HG02678 (cell line): ENCODE measurements around the gene KEL.

Experiments
- ATAC-seq: cut with Tn5 transposase; IDR thresholded peaks from one replicate; pipeline ENCODE4 v1.9.1; 2021; ENCODE audit warnings: mild to moderate bottlenecking, moderate library complexity; ENCODE audit not compliant: unreplicated experiment

Gene KEL

GRCh38 chr7:142932386-142933091 lies 29.6 kb downstream of the KEL start:
- no peak for ATAC-seq

- no peak for ATAC-seq
These were observed 31.9 kb downstream of the KEL start for GRCh38 chr7:142930126-142930730.

GRCh38 chr7:142927949-142928348 lies 34.2 kb downstream of the KEL start:
- ATAC-seq: no peak

- ATAC-seq: no peak
These were observed 34.9 kb downstream of the KEL start for GRCh38 chr7:142927085-142927745.

GRCh38 chr7:142925413-142925812 lies 36.8 kb downstream of the KEL start:
- ATAC-seq: no peak

GRCh38 chr7:142923391-142923790 lies 38.8 kb downstream of the KEL start:
- no peak for ATAC-seq

DNA sequence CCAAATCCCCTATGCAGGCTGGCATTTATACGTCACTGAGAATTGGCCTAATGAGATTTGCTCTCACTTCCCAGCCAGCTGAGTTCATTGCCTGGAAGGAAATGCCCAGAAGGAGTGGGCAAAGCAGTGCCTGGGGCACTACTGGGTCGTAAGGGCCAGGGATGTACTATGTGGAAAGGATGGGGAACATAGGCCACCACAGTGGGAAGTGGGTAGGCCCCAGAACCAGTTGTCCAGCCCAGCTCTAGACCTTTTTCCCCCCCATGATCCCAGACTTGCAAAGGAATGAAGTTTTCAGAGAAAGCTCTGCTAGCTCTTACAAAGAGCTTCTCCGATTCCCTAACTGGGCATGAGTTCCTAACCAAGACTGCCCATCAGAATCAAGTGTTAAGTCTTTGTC lies 42.5 kb downstream of the KEL start:
- ATAC-seq: no peak

- ATAC-seq: no peak
These were observed 43.3 kb downstream of the KEL start for GRCh38 chr7:142918901-142919300.

DNA sequence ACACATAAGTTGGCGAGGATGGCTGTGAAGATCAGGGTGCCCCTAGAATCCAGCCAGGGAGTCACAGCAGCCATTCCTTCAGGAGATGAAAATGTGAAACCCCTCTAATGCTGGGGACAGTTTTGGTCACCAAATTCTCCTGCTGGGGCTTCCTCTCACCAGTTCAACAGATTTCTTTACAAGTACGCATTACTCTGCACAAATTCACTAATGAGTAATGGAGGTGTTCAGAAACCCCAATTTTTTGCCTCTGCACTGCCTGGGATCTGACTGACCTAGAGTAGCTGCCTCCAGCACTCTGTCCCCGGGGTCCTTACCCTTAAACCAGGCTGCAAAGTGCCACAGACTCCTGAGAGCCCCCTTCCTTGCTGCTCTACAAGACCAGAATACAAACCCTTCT lies 44.7 kb downstream of the KEL start:
- ATAC-seq: no peak

DNA sequence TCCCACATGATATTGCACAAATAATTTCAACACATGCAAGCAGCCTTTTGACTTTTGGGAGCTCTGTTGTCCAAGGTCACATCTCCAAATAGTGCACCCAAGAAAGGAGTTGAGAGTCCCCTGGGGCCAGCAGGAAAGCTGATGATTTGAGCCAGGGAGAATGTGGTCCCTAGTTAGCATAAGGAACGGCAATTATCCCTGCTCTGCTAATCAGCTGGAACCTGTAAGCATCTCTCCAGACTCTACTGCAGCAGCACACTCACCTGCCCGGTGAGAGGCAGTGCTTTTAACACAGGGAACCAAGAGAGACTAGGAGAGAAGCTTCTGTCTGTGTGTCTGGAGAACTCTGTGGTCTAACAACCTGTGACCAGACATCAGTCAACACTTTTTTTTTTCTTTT lies 45.7 kb downstream of the KEL start:
- ATAC-seq: no peak

DNA sequence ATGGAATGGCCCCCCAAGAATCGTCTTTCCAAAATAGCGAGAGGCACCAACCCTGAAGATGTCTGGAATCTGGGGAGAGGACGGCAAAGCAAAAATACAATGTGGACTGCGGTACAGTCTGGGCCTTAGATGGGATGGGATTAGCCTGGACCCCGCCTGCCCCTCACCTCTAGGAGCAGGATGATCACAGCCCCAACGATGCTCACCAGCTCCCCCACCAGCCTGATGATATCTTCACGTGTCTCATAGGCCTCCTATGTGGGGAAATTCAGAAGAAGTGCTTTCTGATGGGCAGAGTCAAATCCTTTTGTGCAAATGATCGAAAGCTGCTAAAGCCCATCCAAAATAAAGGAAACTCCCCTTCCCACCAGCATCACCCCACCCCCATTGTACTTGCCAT lies 46.8 kb downstream of the KEL start:
- no peak for ATAC-seq

- no peak for ATAC-seq
These were observed 48.0 kb downstream of the KEL start for GRCh38 chr7:142914121-142914520.

DNA sequence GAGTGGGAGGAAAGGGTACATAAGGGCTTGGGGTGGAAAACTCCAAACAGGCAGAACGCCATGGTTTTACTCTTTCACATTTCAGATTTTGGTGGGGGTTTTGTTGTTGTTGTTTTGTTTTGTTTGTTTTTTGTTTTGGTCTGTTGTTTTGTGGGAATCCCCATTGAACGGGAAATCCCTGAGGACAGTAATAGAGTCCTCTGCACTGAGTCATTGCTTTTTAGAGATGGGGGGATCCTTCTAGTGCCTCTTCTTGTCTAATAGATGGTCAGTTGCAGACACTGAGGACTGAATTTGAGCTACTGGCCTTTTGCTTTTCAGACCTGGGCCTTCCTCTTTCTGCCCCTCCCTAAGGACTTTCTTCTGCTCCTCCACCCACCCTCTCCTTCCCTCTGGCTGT lies 48.6 kb downstream of the KEL start:
- no peak for ATAC-seq

- no peak for ATAC-seq
These were observed 49.1 kb downstream of the KEL start for GRCh38 chr7:142913051-142913450.

GRCh38 chr7:142910481-142910880 lies 51.7 kb downstream of the KEL start:
- ATAC-seq: no peak

DNA sequence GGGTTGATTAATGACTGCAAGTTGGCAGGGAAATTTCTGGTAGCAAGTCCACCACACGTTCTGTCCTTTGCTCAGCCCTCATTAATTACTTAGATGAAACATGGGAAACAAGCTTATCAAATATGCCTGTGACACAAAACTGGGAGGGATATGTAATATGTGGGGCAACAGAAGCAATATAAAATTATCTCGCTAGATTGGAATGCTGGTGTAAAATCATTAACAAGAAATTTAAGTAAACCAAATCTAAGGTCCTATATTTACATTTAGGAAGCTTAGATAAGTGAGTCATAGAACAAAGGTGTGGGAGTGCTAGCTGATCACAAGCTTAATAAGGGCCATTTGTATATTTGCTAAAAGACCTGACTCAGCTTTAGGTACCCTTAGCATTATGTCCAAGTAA lies 52.1 kb downstream of the KEL start:
- ATAC-seq: no peak

DNA sequence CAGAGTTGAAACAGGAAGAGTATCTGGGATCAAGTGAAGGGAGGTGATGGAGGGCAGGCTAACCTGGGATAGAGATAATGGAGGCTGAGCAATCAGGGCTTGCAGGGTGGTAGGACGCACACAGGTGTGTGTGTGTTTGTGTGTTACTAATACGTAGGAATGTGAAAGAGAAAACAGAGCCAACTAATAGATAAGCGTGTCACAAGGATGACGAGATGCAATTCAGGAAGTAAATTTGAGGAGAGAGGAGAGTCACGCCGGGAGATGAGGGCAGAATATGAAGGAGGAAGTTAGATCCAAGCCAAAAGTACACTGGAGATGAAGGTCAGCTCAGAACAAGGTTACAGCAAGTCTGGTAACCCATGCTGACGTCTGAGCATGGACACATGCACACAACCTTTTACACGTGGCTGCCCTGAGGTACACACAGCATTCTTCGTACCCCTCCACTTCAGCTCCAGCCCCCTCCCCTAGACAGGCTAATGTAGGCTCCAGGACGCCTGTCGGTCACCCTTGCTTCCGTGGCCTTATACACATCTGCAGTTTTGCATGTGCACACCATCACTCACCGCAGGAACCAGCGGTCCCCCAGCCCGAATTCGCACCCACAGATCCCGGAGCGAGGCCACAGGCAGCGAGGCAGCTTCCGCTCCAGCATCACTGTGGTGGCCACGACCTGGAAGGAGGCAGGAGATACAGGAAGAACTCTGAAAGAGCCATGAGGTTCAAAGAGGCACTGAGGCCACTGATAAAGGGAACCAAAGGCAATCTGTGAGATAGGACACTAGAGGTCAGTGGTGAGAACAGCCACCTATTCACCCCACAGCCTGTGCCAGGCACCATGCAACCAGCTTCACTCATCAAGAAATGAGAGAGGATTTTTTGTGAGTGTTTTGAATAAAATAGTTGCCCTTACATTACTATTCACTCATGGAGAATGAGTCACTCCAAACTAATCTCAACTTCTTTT lies 53.0 kb downstream of the KEL start:
- no peak for ATAC-seq

- ATAC-seq: no peak
These were observed 53.9 kb downstream of the KEL start for GRCh38 chr7:142908290-142908689.

GRCh38 chr7:142906643-142907042 lies 55.5 kb downstream of the KEL start:
- no peak for ATAC-seq

DNA sequence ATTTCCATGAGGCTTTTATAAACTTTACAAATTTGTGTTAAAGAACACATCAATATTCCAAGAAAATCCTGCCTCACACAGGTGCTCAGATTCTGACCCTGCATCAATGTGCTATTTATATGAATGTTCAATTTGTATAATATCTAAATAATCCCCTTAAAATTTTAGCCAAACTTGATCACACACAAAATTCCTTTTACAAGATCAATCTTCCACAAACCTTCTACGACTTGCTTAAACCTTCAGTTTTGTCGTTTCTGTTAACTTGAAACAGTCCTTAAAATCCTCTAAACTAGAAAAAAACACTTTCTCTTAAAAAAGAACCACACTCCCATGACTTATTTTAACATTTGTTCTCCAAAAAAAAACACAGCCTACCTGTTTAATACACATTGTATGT lies 56.4 kb downstream of the KEL start:
- no peak for ATAC-seq

DNA sequence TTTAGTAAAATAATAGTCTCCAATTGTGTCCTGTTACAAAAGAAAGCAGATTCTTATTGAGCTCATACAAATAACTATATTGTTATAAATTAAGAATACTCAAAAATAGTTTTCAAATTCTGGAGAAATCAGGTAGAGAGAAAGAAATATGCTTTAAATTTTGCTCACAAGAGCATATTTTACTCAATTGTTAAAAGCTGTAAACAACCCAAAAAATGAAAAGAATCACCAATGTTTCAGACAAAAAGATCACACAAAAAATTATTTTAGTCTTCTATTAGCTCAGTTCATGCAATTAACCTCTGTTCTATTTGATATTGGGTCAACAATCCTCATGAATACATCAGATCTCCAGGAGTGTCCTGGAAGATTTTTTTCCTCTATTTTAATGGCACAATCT lies 58.0 kb downstream of the KEL start:
- no peak for ATAC-seq
